H1 (cell line): ENCODE data around the gene GALNT15. TPM values are rescaled to one million over a fixed set of nuclear protein-coding genes. Genes with fewer than 3 reads are reported as not detected.

Source experiments
- CTCF ChIA-PET: fragments of 300-600 bp; sonication (Branson Sonifier 250); formaldehyde crosslinking; loops from one replicate; lab custom pipeline; 2021; ENCODE audit not compliant: partially characterized antibody; lab: Charles Lee
- POLR2A ChIA-PET: fragments of 300-600 bp; sonication (Branson Sonifier 250); formaldehyde crosslinking; loops from one replicate; lab custom pipeline; 2021; ENCODE audit warnings: inconsistent platforms; ENCODE audit not compliant: partially characterized antibody; lab: Charles Lee
- DNase-seq, 2 experiments: peaks; one replicate each; pipeline versions ENCODE4 v3.0.0 to v3.0.0-alpha.2; 2010 to 2022; ENCODE audit warnings: low spot score in 2 of 2, low read depth in 1 of 2, mixed read lengths in 1 of 2
- FAIRE-seq: peaks from 2 replicates; lab custom pipeline; 2011; peaks lifted over from hg19 to GRCh38; lab: Jason Lieb, UNC
- H2AFZ ChIP-seq: 2 replicates; pipeline ENCODE4 v1.8.1; 2012; ENCODE audit warnings: low read length, inconsistent platforms
- H2AK5ac ChIP-seq: 2 replicates; pipeline ENCODE4 v1.6.1; 2013; ENCODE audit warnings: low read depth, low read length
- H2BK120ac ChIP-seq: replicated peaks from 2 replicates; pipeline ENCODE3; 2013; ENCODE audit warnings: low read depth, low read length, inconsistent platforms
- H2BK12ac ChIP-seq: 2 replicates; pipeline ENCODE4 v1.6.1; 2013; ENCODE audit warnings: low read depth, low read length
- H2BK15ac ChIP-seq: 2 replicates; pipeline ENCODE4 v1.6.1; 2013; ENCODE audit warnings: low read length
- H2BK20ac ChIP-seq: 2 replicates; pipeline ENCODE4 v1.6.1; 2013; ENCODE audit warnings: low read length
- H2BK5ac ChIP-seq: 2 replicates; pipeline ENCODE4 v1.6.1; 2013; ENCODE audit warnings: low read depth, low read length
- H3K14ac ChIP-seq: 2 replicates; pipeline ENCODE4 v1.6.1; 2013; ENCODE audit warnings: inconsistent platforms; ENCODE audit not compliant: insufficient read length
- H3K18ac ChIP-seq: 2 replicates; pipeline ENCODE4 v1.6.1; 2013; ENCODE audit warnings: low read length; ENCODE audit errors: extremely low read depth
- H3K23ac ChIP-seq: 2 replicates; pipeline ENCODE4 v1.6.1; 2013; ENCODE audit warnings: inconsistent platforms; ENCODE audit not compliant: insufficient read length
- H3K23me2 ChIP-seq: 2 replicates; pipeline ENCODE4 v1.6.1; 2013; ENCODE audit warnings: low read depth, low read length
- H3K27ac ChIP-seq: 2 replicates; pipeline ENCODE4 v1.6.1; 2011; ENCODE audit warnings: low read depth, low read length, inconsistent platforms
- H3K27me3 ChIP-seq, 4 experiments: replicated peaks in 1 of 4; 1 replicate in 1 of 4; 2 replicates in 3 of 4; pipeline versions ENCODE4 v1.6.1 to v1.8.1; 2011 to 2013; ENCODE audit warnings: low read length in 3 of 4, mild to moderate bottlenecking in 3 of 4, inconsistent platforms in 2 of 4, mixed read lengths in 2 of 4, moderate library complexity in 1 of 4; ENCODE audit not compliant: control insufficient read depth in 3 of 4, insufficient read depth in 3 of 4; ENCODE audit errors: extremely low read depth in 1 of 4
- H3K36me3 ChIP-seq, 4 experiments: 2 replicates each; pipeline versions ENCODE4 v1.6.1 to v1.8.1; 2011 to 2013; ENCODE audit warnings: mild to moderate bottlenecking in 4 of 4, low read length in 3 of 4, moderate library complexity in 2 of 4, control low read depth in 1 of 4, inconsistent platforms in 1 of 4; ENCODE audit not compliant: insufficient read depth in 4 of 4, control insufficient read depth in 2 of 4
- H3K4ac ChIP-seq: replicated peaks from 2 replicates; pipeline ENCODE3; 2013; ENCODE audit warnings: low read length, low read depth, mixed read lengths, inconsistent platforms; ENCODE audit not compliant: insufficient read length
- H3K4me1 ChIP-seq, 4 experiments: replicated peaks in 1 of 4; 1 replicate in 1 of 4; 2 replicates in 3 of 4; pipeline versions ENCODE4 v1.6.1 to v1.8.1; 2011 to 2013; ENCODE audit warnings: low read length in 3 of 4, inconsistent platforms in 2 of 4, mixed read lengths in 1 of 4; ENCODE audit not compliant: insufficient read depth in 4 of 4, control insufficient read depth in 3 of 4
- H3K4me2 ChIP-seq, 2 experiments: 2 replicates each; pipeline versions ENCODE4 v1.6.1 to v1.8.1; 2011 to 2013; ENCODE audit warnings: low read depth in 2 of 2, low read length in 2 of 2, control low read depth in 1 of 2, inconsistent platforms in 1 of 2, mild to moderate bottlenecking in 1 of 2; ENCODE audit not compliant: insufficient read depth in 1 of 2
- H3K4me3 ChIP-seq, 4 experiments: fragments of 200-600, 300-600 bp in 1 of 4; sonication (generic), shearing (Covaris generic), sonication (Bioruptor Twin) in 1 of 4; 2 replicates each; pipeline versions ENCODE4 v1.5.1 to v1.8.1; 2011 to 2016; ENCODE audit warnings: low read length in 4 of 4, low read depth in 3 of 4, control low read depth in 2 of 4, inconsistent platforms in 2 of 4, mild to moderate bottlenecking in 2 of 4, mixed read lengths in 1 of 4, moderate library complexity in 1 of 4; ENCODE audit not compliant: insufficient read depth in 2 of 4; ENCODE audit errors: extremely low read depth in 1 of 4
- H3K56ac ChIP-seq: replicated peaks from 2 replicates; pipeline ENCODE3; 2013; ENCODE audit warnings: low read depth, mild to moderate bottlenecking, mixed read lengths, low read length, inconsistent platforms; ENCODE audit not compliant: insufficient read length
- H3K79me1 ChIP-seq: 2 replicates; pipeline ENCODE4 v1.6.1; 2013; ENCODE audit warnings: low read depth, low read length, control low read depth
- H3K79me2 ChIP-seq, 2 experiments: 2 replicates each; pipeline versions ENCODE4 v1.6.1 to v1.8.1; 2012 to 2013; ENCODE audit warnings: low read length in 2 of 2, mild to moderate bottlenecking in 2 of 2, inconsistent platforms in 1 of 2; ENCODE audit not compliant: insufficient read depth in 2 of 2, control insufficient read depth in 1 of 2
- H3K9ac ChIP-seq, 4 experiments: replicated peaks in 1 of 4; 1 replicate in 1 of 4; 2 replicates in 3 of 4; pipeline versions ENCODE4 v1.6.1 to v1.8.1; 2011 to 2013; ENCODE audit warnings: low read depth in 3 of 4, low read length in 3 of 4, control low read depth in 2 of 4, mild to moderate bottlenecking in 2 of 4, moderate library complexity in 2 of 4, inconsistent platforms in 1 of 4; ENCODE audit errors: extremely low read depth in 1 of 4
- H3K9me3 ChIP-seq, 2 experiments: 2 replicates each; pipeline versions ENCODE4 v1.6.1 to v1.8.1; 2012 to 2013; ENCODE audit warnings: mild to moderate bottlenecking in 2 of 2, moderate library complexity in 2 of 2, control low read depth in 1 of 2, inconsistent platforms in 1 of 2, low read depth in 1 of 2, low read length in 1 of 2, mixed read lengths in 1 of 2; ENCODE audit not compliant: insufficient read depth in 2 of 2
- H4K20me1 ChIP-seq, 2 experiments: replicated peaks in 1 of 2; 2 replicates each; pipeline versions ENCODE3 to v1.8.1; 2011 to 2013; ENCODE audit warnings: inconsistent platforms in 2 of 2, low read length in 2 of 2, mild to moderate bottlenecking in 1 of 2; ENCODE audit not compliant: insufficient read depth in 2 of 2, control insufficient read depth in 1 of 2
- H4K5ac ChIP-seq: 2 replicates; pipeline ENCODE4 v1.6.1; 2013; ENCODE audit warnings: low read length, low read depth, mixed read lengths, inconsistent platforms; ENCODE audit not compliant: insufficient read length
- H4K8ac ChIP-seq: 2 replicates; pipeline ENCODE4 v1.8.0; 2013; ENCODE audit warnings: mild to moderate bottlenecking, moderate library complexity, low read length, inconsistent platforms; ENCODE audit not compliant: insufficient read depth; ENCODE audit errors: extremely low read depth
- H4K91ac ChIP-seq: replicated peaks from 2 replicates; pipeline ENCODE3; 2013; ENCODE audit warnings: low read length, mixed read lengths, inconsistent platforms; ENCODE audit not compliant: insufficient read length
- CTCF ChIP-seq, 3 experiments: IDR thresholded peaks; 1 replicate in 2 of 3; 2 replicates in 1 of 3; pipeline versions ENCODE4 v1.5.1 to v1.6.1; 2011; ENCODE audit warnings: low read length in 3 of 3, mild to moderate bottlenecking in 3 of 3, inconsistent platforms in 2 of 3, low read depth in 1 of 3, moderate library complexity in 1 of 3; ENCODE audit not compliant: insufficient read depth in 1 of 3; ENCODE audit errors: control extremely low read depth in 1 of 3
- JUN ChIP-seq: IDR thresholded peaks from 2 replicates; pipeline ENCODE4 v1.6.1; 2011; ENCODE audit warnings: low read depth, mild to moderate bottlenecking, improper control_type of control experiment, low read length
- RAD21 ChIP-seq, 2 experiments: IDR thresholded peaks in 1 of 2; conservative IDR thresholded peaks in 1 of 2; 2 replicates each; pipeline ENCODE4 v1.6.1; 2011; ENCODE audit warnings: low read depth in 2 of 2, low read length in 2 of 2, improper control_type of control experiment in 1 of 2, inconsistent platforms in 1 of 2, mild to moderate bottlenecking in 1 of 2, moderate library complexity in 1 of 2
- WGBS, 2 experiments: shearing (Covaris generic) in 1 of 2; methylation state at CpG; one replicate each; pipeline versions ENCODE4 v1.1.6 to v1.1.7; 2013 to 2015; ENCODE audit warnings: low lambda C conversion rate in 2 of 2, mixed read lengths in 2 of 2, inconsistent platforms in 1 of 2, low coverage in 1 of 2, missing lambda C conversion rate in 1 of 2; ENCODE audit not compliant: insufficient replicate concordance in 2 of 2, insufficient coverage in 1 of 2, insufficient read length in 1 of 2; ENCODE audit errors: extremely low coverage in 1 of 2, missing lambda C conversion rate in 1 of 2; 5-methylcytosine and 5-hydroxymethylcytosine counted together
- polyA plus RNA-seq, 7 experiments: library from polyadenylated mRNA; depleted of rRNA in 3 of 7; stranded (reverse) in 5 of 7; unstranded in 2 of 7; fragments of >200 nt in 5 of 7; fragments of 200-250 nt in 2 of 7; gene quantifications; 1 replicate in 5 of 7; 2 replicates in 1 of 7; 4 replicates in 1 of 7; pipeline versions ENCODE4 v1.2.1 to v1.2.3, GENCODE V29; 2011 to 2013; ENCODE audit warnings: missing spikeins in 2 of 7, mixed read lengths in 2 of 7
- total RNA-seq: library from RNA; stranded (reverse); fragmentation: NEBNext Ultra II Directional; extraction: Animal tissue kit (Norgen Biotek cat#: 25700); gene quantifications from 2 replicates; pipeline ENCODE4 v1.2.1, GENCODE V29; 2021

Gene GALNT15
- total and polyA plus RNA-seq, 2 of the 8 experiments (the other 6 are each of a cell fraction or from before 2014, with no cell fraction given): 0.02 TPM; not detected in 1

- Histone ChIP-seq H3K79me2 (no peaks in the 10 kb centered on the region), H3K23ac (no peak overlapping the region), H2BK20ac (no peak overlapping the region), H3K4me3 (no peak overlapping the region), H3K27me3 (no peaks in the 10 kb centered on the region), H3K79me1 (no peaks in the 10 kb centered on the region), H2BK120ac (no peak overlapping the region), H2AK5ac (no peak overlapping the region), H3K23me2 (peaks cover 2% of the 10 kb centered on the region), H3K4ac (no peak overlapping the region), H3K18ac (no peak overlapping the region), H2AFZ (no peak overlapping the region), H3K4me2 (no peak overlapping the region), H4K20me1 (no peaks in the 10 kb centered on the region), H4K91ac (no peak overlapping the region), H3K27ac (no peak overlapping the region), H3K56ac (no peak overlapping the region), H2BK15ac (no peak overlapping the region), H3K36me3 (no peaks in the 10 kb centered on the region), H3K4me1 (no peaks in the 10 kb centered on the region), H3K9ac (no peak overlapping the region), H2BK5ac (no peak overlapping the region), H3K14ac (no peak overlapping the region), H4K5ac (no peak overlapping the region), H3K9me3 (no peaks in the 10 kb centered on the region), H4K8ac (no peak overlapping the region), H2BK12ac (no peak overlapping the region; the same call in 1 of the 2 replicates)
- TF ChIP-seq CTCF (IDR thresholded peaks at IDR 0.05; ENCODE audit: control extremely low read depth in 1 of 3, insufficient read depth in 1 of 3, low read depth in 1 of 3, low read length in 3 of 3): peak in 1 of 3 experiments; percentile 4; a peak in 1 of 4 replicates
- no peak for TF ChIP-seq JUN
- 0 out of 4 replicates have a peak, but pooled peaks of 1 of the 2 experiments have one; percentile 9 for TF ChIP-seq RAD21 (IDR thresholded peaks at IDR 0.05 in 1 of 2, conservative IDR thresholded peaks at IDR 0.05 in 1 of 2; ENCODE audit: low read depth in 2 of 2, low read length in 2 of 2)
- POLR2A ChIA-PET: no interaction called here
- CTCF ChIA-PET: interaction anchor here (0.9 to 2.9 kb wide), 10 partner anchors 10 to 127 kb away, joined by 3 to 18 read pairs (median 6); no protein-coding TSS in a partner anchor
- DNase-seq: no peak
- 87% methylated on average over 18 of the region's 19 CpGs; no CpG with 5 or more reads in 1 of the 2 experiments for WGBS, 2 experiments
- FAIRE-seq: no peak
These were observed 759 bp downstream of the GALNT15 start for GRCh38 chr3:16174976-16175901.
